HEK293T (cell line): ENCODE measurements around the gene PROZ.

Experiments used
- CTCF ChIA-PET: fragments of 350-600 bp; formaldehyde crosslinking; extraction: SDS; loops from one replicate; lab custom pipeline; 2021; ENCODE audit warnings: antibody characterized with exemption, inconsistent platforms; lab: Yijun Ruan, JAX
- POLR2A ChIA-PET: fragments of 350-600 bp; formaldehyde crosslinking; extraction: SDS; loops from one replicate; lab custom pipeline; 2020; ENCODE audit warnings: antibody characterized with exemption, inconsistent platforms; lab: Yijun Ruan, JAX
- DNase-seq: peaks from one replicate; pipeline ENCODE4 v3.0.0; 2012; ENCODE audit warnings: mixed read lengths; ENCODE audit errors: extremely low spot score
- ARNT ChIP-seq: fragments of 450-650 bp; IDR thresholded peaks from 2 replicates; pipeline ENCODE4 v1.6.1; 2017; ENCODE audit warnings: mild to moderate bottlenecking
- BHLHE40 ChIP-seq: fragments of 450-650 bp; IDR thresholded peaks from 2 replicates; pipeline ENCODE4 v1.6.1; 2016; ENCODE audit warnings: mild to moderate bottlenecking, moderate library complexity, borderline replicate concordance
- CTBP1 ChIP-seq: fragments of 450-650 bp; IDR thresholded peaks from 2 replicates; pipeline ENCODE4 v1.6.1; 2016; ENCODE audit warnings: borderline replicate concordance
- ELF4 ChIP-seq: fragments of 450-650 bp; IDR thresholded peaks from 2 replicates; pipeline ENCODE4 v1.6.1; 2017; ENCODE audit warnings: antibody characterized with exemption
- FOXA1 ChIP-seq: fragments of 450-650 bp; IDR thresholded peaks from 2 replicates; pipeline ENCODE4 v1.6.1; 2016; ENCODE audit warnings: mild to moderate bottlenecking
- FOXK2 ChIP-seq: fragments of 450-650 bp; IDR thresholded peaks from 2 replicates; pipeline ENCODE4 v1.6.1; 2016; ENCODE audit warnings: mild to moderate bottlenecking
- FOXM1 ChIP-seq: fragments of 450-650 bp; IDR thresholded peaks from 2 replicates; pipeline ENCODE4 v1.6.1; 2017; ENCODE audit warnings: mild to moderate bottlenecking, borderline replicate concordance
- HDGF ChIP-seq: fragments of 450-650 bp; IDR thresholded peaks from 2 replicates; pipeline ENCODE4 v1.6.1; 2017; ENCODE audit warnings: antibody characterized with exemption, borderline replicate concordance
- L3MBTL2 ChIP-seq: fragments of 450-650 bp; conservative IDR thresholded peaks from 2 replicates; pipeline ENCODE4 v1.6.1; 2016; ENCODE audit warnings: mild to moderate bottlenecking
- LEF1 ChIP-seq: fragments of 450-650 bp; IDR thresholded peaks from 2 replicates; pipeline ENCODE4 v1.6.1; 2017; ENCODE audit warnings: mild to moderate bottlenecking, borderline replicate concordance
- NFRKB ChIP-seq: fragments of 450-650 bp; IDR thresholded peaks from 2 replicates; pipeline ENCODE4 v1.6.1; 2016; ENCODE audit warnings: mild to moderate bottlenecking, moderate library complexity
- PKNOX1 ChIP-seq: fragments of 450-650 bp; IDR thresholded peaks from 2 replicates; pipeline ENCODE4 v1.6.1; 2016
- SP1 ChIP-seq: fragments of 450-650 bp; IDR thresholded peaks from 2 replicates; pipeline ENCODE4 v1.6.1; 2017
- SUZ12 ChIP-seq: fragments of 450-650 bp; IDR thresholded peaks from 2 replicates; pipeline ENCODE4 v1.6.1; 2016; ENCODE audit warnings: mild to moderate bottlenecking
- TARDBP ChIP-seq: fragments of 450-650 bp; IDR thresholded peaks from 2 replicates; pipeline ENCODE4 v1.6.1; 2016
- ZNF384 ChIP-seq: fragments of 450-650 bp; IDR thresholded peaks from 2 replicates; pipeline ENCODE4 v1.6.1; 2016

PROZ gene

DNA sequence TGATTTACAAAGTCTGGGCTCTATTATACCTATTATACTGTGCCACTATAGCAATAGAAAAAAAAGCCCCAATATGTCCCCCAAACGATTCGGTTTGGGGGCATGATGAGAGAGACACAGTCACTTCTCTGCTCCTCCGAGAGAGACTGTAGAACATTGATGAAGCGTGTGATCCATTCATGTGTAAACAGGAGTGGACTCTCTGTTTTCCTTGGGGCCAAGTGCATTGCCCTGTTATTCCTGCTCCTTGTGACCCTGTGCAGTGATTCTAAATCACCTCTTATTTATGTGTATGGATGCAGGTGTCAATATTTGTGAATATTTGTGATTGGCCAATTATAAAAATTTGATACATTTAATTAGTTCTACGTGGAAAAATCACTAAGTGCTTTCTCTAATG is 18.9 kb upstream of the PROZ start:
- CTCF ChIA-PET = no interaction called here
- POLR2A ChIA-PET = no interaction called here
- TF ChIP-seq ZNF384 (no peak), ARNT (no peak), FOXA1 (no peak), FOXM1 (no peak), SP1 (no peak), LEF1 (no peak), L3MBTL2 (no peak), CTBP1 (no peak), NFRKB (no peak), PKNOX1 (no peak), TARDBP (no peak), ELF4 (no peak), HDGF (no peak), FOXK2 (no peak), BHLHE40 (no peak), SUZ12 (no peak)
- no peak for DNase-seq

- POLR2A ChIA-PET = no interaction called here
- DNase-seq = no peak
- CTCF ChIA-PET = no interaction called here
- TF ChIP-seq ARNT (no peak), SUZ12 (no peak), FOXK2 (no peak), SP1 (no peak), ZNF384 (no peak), CTBP1 (no peak), TARDBP (no peak), ELF4 (no peak), FOXA1 (no peak), L3MBTL2 (no peak), NFRKB (no peak), FOXM1 (no peak)
Measured at GRCh38 chr13:113140677-113141600, 17.5 kb upstream of the PROZ start.

- TF ChIP-seq BHLHE40 = no peak
- TF ChIP-seq ELF4 = no peak
- TF ChIP-seq FOXM1 = no peak
- no peak for TF ChIP-seq FOXA1
- TF ChIP-seq PKNOX1 = no peak
- no peak for DNase-seq
- CTCF ChIA-PET = no interaction called here
- POLR2A ChIA-PET = no interaction called here
Measured at GRCh38 chr13:113141601-113141970, 16.9 kb upstream of the PROZ start.

DNA sequence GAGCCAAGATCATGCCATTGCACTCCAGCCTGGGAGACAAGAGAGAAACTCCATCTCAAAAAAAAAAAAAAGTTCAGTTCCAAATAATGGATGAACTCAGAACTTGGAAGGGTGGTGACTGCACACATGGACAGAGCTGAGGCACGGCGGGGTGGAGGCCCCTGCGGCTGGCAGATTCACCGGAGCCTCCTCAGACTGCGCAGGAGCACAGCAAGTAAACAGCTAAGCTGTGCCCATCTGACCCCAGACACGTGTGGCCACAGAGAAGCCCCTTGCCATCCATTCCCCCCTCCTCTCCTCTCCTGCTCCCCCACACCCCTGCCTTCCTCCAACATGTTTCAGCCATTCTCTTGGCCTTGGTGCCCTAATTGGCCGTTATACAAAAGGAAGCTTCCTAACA is 15.6 kb upstream of the PROZ start:
- ChIA-PET CTCF (interaction anchor here (0.7 kb wide), 1 partner anchor 176 kb away, joined by 3 read pairs; no protein-coding TSS in a partner anchor), POLR2A (interaction anchor here (0.7 kb wide), 1 partner anchor 9 kb away, joined by 3 read pairs; no protein-coding TSS in a partner anchor)
- DNase-seq = no peak
- TF ChIP-seq NFRKB = no peak
- TF ChIP-seq SP1 = no peak
- TF ChIP-seq FOXK2 = no peak
- no peak for TF ChIP-seq LEF1
- TF ChIP-seq HDGF = no peak
- no peak for TF ChIP-seq PKNOX1
- no peak for TF ChIP-seq BHLHE40
- TF ChIP-seq ELF4 = no peak
- no peak for TF ChIP-seq CTBP1

DNA sequence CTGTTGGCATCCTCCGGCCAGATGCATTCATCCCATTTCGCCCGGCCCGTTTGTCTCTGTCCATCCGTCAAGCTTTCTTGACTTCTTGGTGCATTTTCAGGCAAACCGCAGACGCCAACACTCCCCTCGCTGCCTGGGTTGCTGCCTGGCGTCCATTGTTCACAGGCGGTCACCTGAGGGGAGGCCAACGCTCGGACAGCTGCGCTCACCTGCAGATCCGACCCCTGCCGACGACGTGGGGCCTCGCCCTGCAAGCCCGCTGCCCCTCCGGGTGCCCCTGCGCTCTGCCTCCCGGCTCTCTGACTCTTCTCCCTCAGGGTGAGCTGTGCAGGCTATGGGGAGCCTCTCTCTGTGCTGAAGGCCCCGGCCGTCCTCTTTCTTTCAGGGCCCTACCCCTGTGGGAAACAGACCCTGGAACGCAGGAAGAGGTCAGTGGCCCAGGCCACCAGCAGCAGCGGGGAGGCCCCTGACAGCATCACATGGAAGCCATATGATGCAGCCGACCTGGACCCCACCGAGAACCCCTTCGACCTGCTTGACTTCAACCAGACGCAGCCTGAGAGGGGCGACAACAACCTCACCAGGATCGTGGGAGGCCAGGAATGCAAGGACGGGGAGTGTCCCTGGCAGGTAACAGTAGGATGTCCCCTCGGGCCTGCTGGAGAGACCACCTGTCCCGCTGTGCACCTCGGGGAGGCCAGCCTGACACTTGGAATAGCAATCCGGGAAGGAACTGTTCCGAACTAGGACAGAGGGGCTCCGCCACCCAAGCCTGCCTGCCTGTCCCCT is 14.8 kb upstream of the PROZ start:
- CTCF ChIA-PET = interaction anchor here (0.7 kb wide), 1 partner anchor 176 kb away, joined by 3 read pairs; no protein-coding TSS in a partner anchor
- TF ChIP-seq CTBP1 (no peak), ARNT (no peak), FOXM1 (no peak), FOXA1 (no peak), HDGF (no peak), PKNOX1 (no peak), BHLHE40 (no peak), L3MBTL2 (no peak), SP1 (no peak), FOXK2 (no peak), SUZ12 (no peak), ZNF384 (no peak), LEF1 (no peak), ELF4 (no peak)
- POLR2A ChIA-PET = interaction anchor here (0.7 kb wide), 1 partner anchor 8 kb away, joined by 3 read pairs; no protein-coding TSS in a partner anchor

More for the DNA sequence above, 14.8 kb upstream of the PROZ start:
- DNase-seq = no peak
